ENCODE results near the gene ZFR.

- TF ChIP-seq CTCF (IDR thresholded peaks at IDR 0.05; ENCODE audit: insufficient read depth, low read length, poor library complexity, severe bottlenecking) (no peak), EZH2phosphoT487 (conservative IDR thresholded peaks at IDR 0.05; ENCODE audit: low read length) (no peak)
Observed at GRCh38 chr5:32369542-32370155, 74.9 kb downstream of the ZFR start.
